ENCODE results near the gene OSMR. TPM values are rescaled to one million over a fixed set of nuclear protein-coding genes. Genes with fewer than 3 reads are reported as not detected.

The OSMR gene
- total RNA-seq, 1 donor from 2014 or later = 5.0 TPM

- no peak overlapping the region for H3K27ac Mint-ChIP-seq
- no peak for TF ChIP-seq CTCF (IDR thresholded peaks at IDR 0.05; ENCODE audit: unreplicated experiment)
- H3K4me1 Mint-ChIP-seq = peaks cover 9% of the 10 kb centered on the region
- no peak overlapping the region for H3K4me3 Mint-ChIP-seq
- H3K9me3 Mint-ChIP-seq = no peaks in the 10 kb centered on the region
- H3K27me3 Mint-ChIP-seq (ENCODE audit: low read depth) = no peaks in the 10 kb centered on the region
- no peaks in the 10 kb centered on the region for H3K36me3 Mint-ChIP-seq
- DNase-seq (ENCODE audit: low spot score in 2 of 2, unreplicated experiment in 2 of 2) = no peak
These were observed 78.0 kb downstream of the OSMR start for GRCh38 chr5:38923661-38924451.

- Mint-ChIP-seq H3K27me3 (ENCODE audit: low read depth) (no peaks in the 10 kb centered on the region), H3K4me1 (peaks cover 9% of the 10 kb centered on the region), H3K36me3 (no peaks in the 10 kb centered on the region), H3K4me3 (no peak overlapping the region), H3K9me3 (no peaks in the 10 kb centered on the region), H3K27ac (peak overlapping the region; percentile 89)
- TF ChIP-seq CTCF (IDR thresholded peaks at IDR 0.05; ENCODE audit: unreplicated experiment) = no peak
- no peak for DNase-seq (ENCODE audit: low spot score in 2 of 2, unreplicated experiment in 2 of 2)
These were observed 79.5 kb downstream of the OSMR start for GRCh38 chr5:38925154-38925925.

GRCh38 chr5:38926121-38926520 lies 80.3 kb downstream of the OSMR start:
- Mint-ChIP-seq H3K27ac (no peak overlapping the region), H3K4me3 (no peak overlapping the region), H3K27me3 (ENCODE audit: low read depth) (no peaks in the 10 kb centered on the region), H3K9me3 (no peaks in the 10 kb centered on the region), H3K36me3 (no peaks in the 10 kb centered on the region), H3K4me1 (peaks cover 9% of the 10 kb centered on the region)
- DNase-seq (ENCODE audit: low spot score in 2 of 2, unreplicated experiment in 2 of 2) = no peak
- no peak for TF ChIP-seq CTCF (IDR thresholded peaks at IDR 0.05; ENCODE audit: unreplicated experiment)

- H3K36me3 Mint-ChIP-seq = no peaks in the 10 kb centered on the region
- H3K27ac Mint-ChIP-seq = no peak overlapping the region
- no peak for DNase-seq (ENCODE audit: low spot score in 2 of 2, unreplicated experiment in 2 of 2)
- no peaks in the 10 kb centered on the region for H3K27me3 Mint-ChIP-seq (ENCODE audit: low read depth)
- TF ChIP-seq CTCF (IDR thresholded peaks at IDR 0.05; ENCODE audit: unreplicated experiment) = no peak
- H3K9me3 Mint-ChIP-seq = no peaks in the 10 kb centered on the region
- no peak overlapping the region for H3K4me3 Mint-ChIP-seq
- peaks cover 9% of the 10 kb centered on the region for H3K4me1 Mint-ChIP-seq
These were observed 81.7 kb downstream of the OSMR start for GRCh38 chr5:38927470-38927869.

- no peak for TF ChIP-seq CTCF (IDR thresholded peaks at IDR 0.05; ENCODE audit: unreplicated experiment)
- H3K9me3 Mint-ChIP-seq = no peaks in the 10 kb centered on the region
- no peak overlapping the region for H3K4me3 Mint-ChIP-seq
- H3K27me3 Mint-ChIP-seq (ENCODE audit: low read depth) = no peaks in the 10 kb centered on the region
- H3K36me3 Mint-ChIP-seq = no peaks in the 10 kb centered on the region
- no peak overlapping the region for H3K27ac Mint-ChIP-seq
- H3K4me1 Mint-ChIP-seq = peaks cover 7% of the 10 kb centered on the region
- no peak for DNase-seq (ENCODE audit: low spot score in 2 of 2, unreplicated experiment in 2 of 2)
These were observed 84.0 kb downstream of the OSMR start for GRCh38 chr5:38929838-38930237.

All from mesothelial cell of epicardium (in vitro differentiated cells).